Cardiac septum (tissue), 1 donor: Measurements from ENCODE around the gene STRA8. TPM values are rescaled to one million over a fixed set of nuclear protein-coding genes. Genes with fewer than 3 reads are reported as not detected.

Experiments used
- DNase-seq: peaks from one replicate; pipeline ENCODE4 v3.0.0-alpha.2; 2020; ENCODE audit warnings: low spot score
- intact Hi-C: fragments of 100-400 bp; cut with DNase I; formaldehyde crosslinking; loops from one replicate; pipeline ENCODE4 v1.14.0; 2022
- microRNA-seq: library from miRNA; unstranded; fragments of <30 nt; microRNA quantifications from one replicate; pipeline ENCODE4 v1.2.0, GENCODE V29; 2020
- total RNA-seq: library from RNA; stranded (reverse); fragmentation: NEBNext Ultra II Directional; extraction: Animal tissue kit (Norgen Biotek cat#: 25700); gene quantifications from one replicate; pipeline ENCODE4 v1.2.1, GENCODE V29; 2021
- donor health status: DM: no; HTN: no; CAD: no.

Gene STRA8
- total RNA-seq, 1 donor from 2014 or later = not detected

- DNase-seq = no peak
- intact Hi-C loops = no loop called here
Measured at GRCh38 chr7:135286876-135287275, 53.2 kb downstream of the STRA8 start.

GRCh38 chr7:135290594-135290993 lies 57.0 kb downstream of the STRA8 start:
- intact Hi-C loops = no loop called here
- no peak for DNase-seq

- intact Hi-C loops = no loop called here
- DNase-seq = no peak
Measured at GRCh38 chr7:135291809-135292253, 58.2 kb downstream of the STRA8 start.

- intact Hi-C loops = no loop called here
- no peak for DNase-seq
Measured at GRCh38 chr7:135299235-135299634, 65.6 kb downstream of the STRA8 start.

- intact Hi-C loops = no loop called here
Measured at GRCh38 chr7:135300913-135301765, 67.5 kb downstream of the STRA8 start.

More at GRCh38 chr7:135300913-135301765, 67.5 kb downstream of the STRA8 start:
- no peak for DNase-seq

Small RNAs within 50 kb of the gene (microRNA-seq; reads per million reads assigned to microRNA genes)
- gene MIR6509 = not detected

Other genes starting within 250 kb of the STRA8 start
- gene AGBL3, start 247.3 kb upstream of the STRA8 start, total RNA-seq = 1.4 TPM
- gene TMEM140, start 85.8 kb upstream of the STRA8 start, total RNA-seq = 15.2 TPM
- 24.0 TPM for gene CYREN, start 63.1 kb upstream of the STRA8 start, total RNA-seq
- 5.2 TPM for gene WDR91, start 22.3 kb upstream of the STRA8 start, total RNA-seq